GM18505 (cell line): ENCODE measurements around the gene ACTR8.

Experiments used
- ATAC-seq: cut with Tn5 transposase; IDR thresholded peaks from one replicate; pipeline ENCODE4 v1.9.1; 2021; ENCODE audit not compliant: unreplicated experiment
- POLR2A ChIP-seq: IDR thresholded peaks from 4 replicates; pipeline ENCODE4 v1.6.1; 2011; ENCODE audit warnings: borderline replicate concordance; ENCODE audit not compliant: insufficient read depth, insufficient read length; ENCODE audit errors: extremely low read depth

Gene ACTR8

GRCh38 chr3:53890726-53891475 lies 8.9 kb upstream of the ACTR8 start:
- ATAC-seq: no peak
- TF ChIP-seq POLR2A: no peak

GRCh38 chr3:53888232-53888631 lies 6.3 kb upstream of the ACTR8 start:
- no peak for TF ChIP-seq POLR2A
- ATAC-seq: no peak

- no peak for ATAC-seq
- TF ChIP-seq POLR2A: no peak
Observed at GRCh38 chr3:53887446-53887845, 5.5 kb upstream of the ACTR8 start.

- ATAC-seq: no peak
- no peak for TF ChIP-seq POLR2A
Observed at GRCh38 chr3:53885239-53885638, 3.3 kb upstream of the ACTR8 start.

GRCh38 chr3:53884623-53885022 lies 2.7 kb upstream of the ACTR8 start:
- TF ChIP-seq POLR2A: no peak
- ATAC-seq: no peak

- TF ChIP-seq POLR2A: no peak
- no peak for ATAC-seq
Observed at GRCh38 chr3:53883008-53883407, 1.1 kb upstream of the ACTR8 start.

GRCh38 chr3:53880396-53881345 lies 1.3 kb downstream of the ACTR8 start:
- no peak for ATAC-seq
- TF ChIP-seq POLR2A: no peak

GRCh38 chr3:53865732-53866499 lies 16.0 kb downstream of the ACTR8 start:
- TF ChIP-seq POLR2A: no peak
- no peak for ATAC-seq

- ATAC-seq: no peak
- TF ChIP-seq POLR2A: no peak
Observed at GRCh38 chr3:53863145-53863544, 18.8 kb downstream of the ACTR8 start.

- ATAC-seq: no peak
- no peak for TF ChIP-seq POLR2A
Observed at GRCh38 chr3:53862241-53862640, 19.7 kb downstream of the ACTR8 start.

- no peak for TF ChIP-seq POLR2A
- ATAC-seq: no peak
Observed at GRCh38 chr3:53860196-53860595, 21.8 kb downstream of the ACTR8 start.

GRCh38 chr3:53859178-53859577 lies 22.8 kb downstream of the ACTR8 start:
- ATAC-seq: no peak
- no peak for TF ChIP-seq POLR2A

- no peak for TF ChIP-seq POLR2A
- no peak for ATAC-seq
Observed at GRCh38 chr3:53858096-53858741, 23.7 kb downstream of the ACTR8 start.
